IPS DF 4.7 (cell line): ENCODE data around the gene ADAM8.
"Not testable (repeated sequence)": the region's sequence is repeated elsewhere in the genome, so short reads cannot be mapped to it uniquely, and the experiment has no call there.

Source experiments
- DNase-seq: peaks from one replicate; pipeline ENCODE4 v3.0.0-alpha.2; 2013; ENCODE audit warnings: low spot score; ENCODE audit errors: extremely low read depth

The ADAM8 gene

GRCh38 chr10:133234796-133235195 is 41.9 kb downstream of the ADAM8 start:
- not testable (repeated sequence) for DNase-seq

- DNase-seq: no peak
Observed at GRCh38 chr10:133231946-133232574, 44.6 kb downstream of the ADAM8 start.

GRCh38 chr10:133231244-133231945 is 45.3 kb downstream of the ADAM8 start:
- DNase-seq: no peak

DNA sequence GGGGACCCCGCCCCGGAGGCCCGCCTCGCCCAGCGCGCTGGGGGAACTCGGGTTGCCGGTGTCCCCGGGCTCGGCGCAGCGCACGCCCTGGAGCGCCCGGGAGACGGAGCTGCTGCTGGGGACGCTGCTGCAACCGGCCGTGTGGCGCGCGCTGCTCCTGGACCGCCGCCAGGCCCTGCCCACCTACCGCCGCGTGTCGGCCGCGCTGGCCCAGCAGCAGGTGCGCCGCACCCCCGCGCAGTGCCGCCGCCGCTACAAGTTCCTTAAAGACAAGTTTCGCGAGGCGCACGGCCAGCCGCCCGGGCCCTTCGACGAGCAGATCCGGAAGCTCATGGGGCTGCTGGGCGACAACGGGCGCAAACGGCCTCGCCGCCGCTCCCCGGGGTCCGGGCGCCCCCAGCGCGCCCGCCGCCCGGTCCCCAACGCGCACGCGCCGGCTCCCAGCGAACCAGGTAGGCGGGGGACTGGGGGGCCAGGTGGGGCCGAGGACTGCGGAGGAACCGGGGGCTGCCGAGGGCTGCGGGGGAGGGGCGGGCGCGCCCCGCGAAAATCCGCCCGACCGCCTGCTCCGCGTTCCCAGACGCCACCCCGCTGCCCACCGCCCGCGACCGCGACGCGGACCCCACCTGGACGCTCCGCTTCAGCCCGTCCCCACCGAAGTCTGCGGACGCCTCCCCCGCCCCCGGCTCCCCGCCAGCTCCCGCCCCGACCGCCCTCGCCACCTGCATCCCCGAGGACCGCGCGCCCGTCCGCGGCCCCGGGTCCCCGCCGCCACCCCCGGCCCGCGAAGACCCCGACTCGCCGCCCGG is 46.1 kb downstream of the ADAM8 start:
- no peak for DNase-seq

DNA sequence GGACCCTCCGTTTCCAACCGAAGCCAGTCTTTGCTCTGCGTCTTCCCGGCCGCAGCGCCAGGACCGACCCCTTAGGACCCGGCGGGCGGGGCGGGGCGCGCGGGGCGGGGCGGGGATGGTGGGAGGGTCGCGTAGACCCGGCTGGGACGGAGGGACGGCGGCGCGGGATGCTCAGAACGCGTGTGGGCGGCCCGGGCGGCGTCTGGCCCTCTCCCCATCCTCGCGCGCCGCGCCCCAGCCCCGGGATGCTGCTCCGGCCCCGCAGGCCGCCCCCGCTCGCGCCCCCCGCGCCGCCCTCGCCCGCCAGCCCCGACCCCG is 46.7 kb downstream of the ADAM8 start, which contains the start of gene UTF1:
UTF1 (plus strand) TSS at position 174 of the 318 bp plus-strand sequence; CDS start at position 246, 72 bp downstream.
- DNase-seq: no peak

- no peak for DNase-seq
Observed at GRCh38 chr10:133229265-133230043, 47.2 kb downstream of the ADAM8 start.

- DNase-seq: no peak
Observed at GRCh38 chr10:133227256-133227655, 49.4 kb downstream of the ADAM8 start.

DNA sequence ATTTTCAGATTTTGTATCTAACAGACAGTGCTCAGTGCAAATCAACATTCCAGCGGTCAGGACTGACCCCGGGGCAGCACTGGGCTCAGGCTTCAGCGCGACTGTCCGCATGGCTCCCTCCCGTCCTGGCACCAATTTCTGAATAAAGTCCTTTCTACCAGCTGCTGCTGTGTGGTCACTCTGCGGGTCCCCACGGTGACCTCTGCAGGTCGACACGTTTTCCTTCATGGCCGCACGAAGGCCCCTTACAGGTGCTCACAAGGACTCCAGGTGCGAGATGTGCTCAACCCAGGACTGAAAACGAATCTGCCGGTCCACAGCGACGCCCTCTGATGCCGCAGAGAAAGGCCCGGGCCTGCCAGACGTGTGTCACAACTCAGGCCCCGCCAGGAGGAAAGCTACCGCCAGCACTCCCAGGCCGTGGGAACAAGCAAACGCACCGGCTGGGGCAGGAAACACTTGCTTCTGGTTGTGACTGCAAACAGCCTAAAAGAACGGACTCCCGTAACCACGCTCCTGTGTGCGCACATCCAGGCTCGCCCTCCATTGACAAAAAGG is 50.3 kb downstream of the ADAM8 start:
- DNase-seq: no peak

GRCh38 chr10:133225707-133226191 is 50.9 kb downstream of the ADAM8 start:
- no peak for DNase-seq

DNA sequence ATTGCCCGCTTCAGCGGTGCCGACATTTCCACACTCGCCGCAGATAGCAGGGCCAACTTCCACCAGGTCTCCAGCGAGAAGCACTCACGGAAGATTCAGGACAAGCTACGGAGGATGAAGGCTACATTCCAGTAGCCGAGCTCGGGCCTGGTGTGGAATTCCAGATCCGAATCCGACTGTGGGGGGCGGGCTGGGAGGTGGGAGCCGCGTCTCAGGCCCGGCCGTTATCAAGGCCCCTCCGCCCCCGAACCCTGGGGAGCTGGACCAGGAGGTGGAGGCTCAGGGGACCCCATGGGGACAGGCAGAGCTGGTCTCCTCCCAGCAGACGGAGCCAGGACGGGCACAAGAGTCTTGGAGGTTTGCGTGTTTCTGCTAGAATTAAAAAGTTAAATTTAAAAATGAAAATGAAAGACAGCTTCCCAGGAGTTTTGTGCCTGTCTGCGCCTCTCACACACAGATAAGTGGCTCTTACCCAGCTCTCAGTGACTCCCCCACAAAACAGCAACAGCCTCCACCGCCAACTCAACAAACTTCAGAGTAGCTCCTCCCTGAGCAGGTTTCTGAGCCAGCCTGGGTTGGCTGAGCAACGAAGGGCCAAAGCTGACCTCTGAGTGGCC is 51.8 kb downstream of the ADAM8 start:
- no peak for DNase-seq

- DNase-seq: no peak
Observed at GRCh38 chr10:133224076-133224475, 52.6 kb downstream of the ADAM8 start.

DNA sequence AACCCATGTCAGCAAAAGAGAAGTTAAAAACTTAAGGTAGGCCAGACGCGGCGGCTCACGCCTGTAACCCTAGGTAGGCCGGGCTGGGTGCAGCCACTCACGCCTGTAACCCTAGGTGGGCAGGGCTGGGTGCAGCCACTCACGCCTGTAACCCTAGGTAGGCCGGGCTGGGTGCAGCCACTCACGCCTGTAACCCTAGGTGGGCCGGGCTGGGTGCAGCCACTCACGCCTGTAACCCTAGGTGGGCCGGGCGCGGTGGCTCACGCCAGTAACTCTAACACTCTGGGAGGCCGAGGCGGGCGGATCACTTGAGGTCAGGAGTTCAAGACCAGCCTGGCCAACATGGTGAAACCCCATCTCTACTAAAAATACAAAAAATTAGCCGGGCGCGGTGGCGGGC is 54.9 kb downstream of the ADAM8 start:
- DNase-seq: not testable (repeated sequence)

- no peak for DNase-seq
Observed at GRCh38 chr10:133221331-133221730, 55.3 kb downstream of the ADAM8 start.

- DNase-seq: no peak
Observed at GRCh38 chr10:133219782-133220181, 56.9 kb downstream of the ADAM8 start.

DNA sequence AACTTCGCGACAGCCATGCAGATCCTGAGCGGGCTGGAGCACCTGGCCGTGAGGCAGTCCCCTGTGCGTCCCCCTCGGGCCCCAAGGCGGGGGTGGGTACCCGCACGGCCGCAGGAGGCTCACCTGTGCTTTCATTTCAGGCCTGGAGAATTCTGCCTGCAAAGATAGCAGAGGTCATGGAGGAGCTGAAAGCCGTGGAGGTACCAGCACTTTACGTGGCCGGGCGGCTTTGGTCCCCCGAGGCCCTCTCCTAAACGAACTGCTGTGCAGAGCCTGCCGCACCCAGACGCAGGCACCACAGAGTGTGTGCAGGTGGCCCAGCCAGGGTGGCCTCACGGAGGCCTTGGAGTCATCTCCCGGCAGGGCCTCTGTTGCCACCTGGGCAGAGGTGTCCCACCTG is 57.8 kb downstream of the ADAM8 start:
- DNase-seq: no peak

DNA sequence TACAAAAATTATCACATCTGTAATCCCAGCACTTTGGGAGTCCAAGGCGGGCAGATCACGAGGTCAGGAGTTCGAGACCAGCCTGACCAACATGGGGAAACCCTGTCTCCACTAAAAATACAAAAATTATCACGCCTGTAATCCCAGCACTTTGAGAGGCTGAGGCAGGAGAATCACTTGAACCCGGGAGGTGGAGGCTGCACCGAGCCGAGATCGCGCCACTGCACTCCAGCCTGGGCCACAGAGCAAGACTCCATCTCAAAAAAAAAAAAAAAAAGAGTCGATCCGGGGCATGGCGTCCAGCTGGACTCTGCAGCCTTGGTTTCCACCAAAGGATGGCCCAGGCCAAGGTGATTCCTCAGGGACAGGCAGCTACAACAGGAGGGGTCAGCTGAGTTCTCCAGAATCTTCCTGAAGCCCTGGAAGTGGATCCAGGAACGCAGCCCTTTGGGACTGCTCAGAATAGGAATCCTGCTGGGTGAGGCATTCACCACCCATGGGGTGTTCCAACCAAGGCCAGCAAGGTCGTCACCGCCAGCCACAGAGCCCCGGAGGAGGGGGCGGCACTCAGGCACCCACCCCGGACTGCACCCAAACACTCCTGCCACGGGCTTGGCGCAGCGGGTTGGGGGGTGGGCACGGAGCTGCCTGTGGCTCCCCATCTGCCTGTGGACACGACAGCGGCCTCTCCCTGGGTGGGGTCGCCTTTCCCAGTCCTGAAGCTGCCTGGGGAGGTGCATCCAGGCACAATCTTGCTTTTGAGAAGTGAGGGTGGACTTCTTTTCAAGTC is 58.7 kb downstream of the ADAM8 start:
- DNase-seq: no peak

- no peak for DNase-seq
Observed at GRCh38 chr10:133216776-133217175, 59.9 kb downstream of the ADAM8 start.

DNA sequence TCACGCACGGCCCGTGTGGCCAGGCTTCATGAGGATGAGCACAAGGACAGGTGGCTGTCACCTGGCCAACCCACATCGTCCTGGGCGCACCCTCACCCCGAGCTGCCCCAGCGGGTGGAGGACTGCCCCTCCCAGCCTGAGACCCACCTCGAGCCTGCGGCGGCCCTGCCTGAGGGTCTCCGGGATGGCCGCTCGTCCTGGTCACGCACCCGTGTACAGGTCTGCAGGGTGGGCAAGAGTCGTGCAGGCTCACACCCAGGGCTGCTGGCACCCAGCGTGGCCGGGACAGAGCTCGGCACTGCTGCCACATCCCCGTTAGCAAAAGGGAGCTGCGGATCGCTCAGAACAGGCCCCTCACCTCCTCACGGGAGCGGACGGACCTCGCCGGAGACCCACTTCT is 61.1 kb downstream of the ADAM8 start:
- no peak for DNase-seq

DNA sequence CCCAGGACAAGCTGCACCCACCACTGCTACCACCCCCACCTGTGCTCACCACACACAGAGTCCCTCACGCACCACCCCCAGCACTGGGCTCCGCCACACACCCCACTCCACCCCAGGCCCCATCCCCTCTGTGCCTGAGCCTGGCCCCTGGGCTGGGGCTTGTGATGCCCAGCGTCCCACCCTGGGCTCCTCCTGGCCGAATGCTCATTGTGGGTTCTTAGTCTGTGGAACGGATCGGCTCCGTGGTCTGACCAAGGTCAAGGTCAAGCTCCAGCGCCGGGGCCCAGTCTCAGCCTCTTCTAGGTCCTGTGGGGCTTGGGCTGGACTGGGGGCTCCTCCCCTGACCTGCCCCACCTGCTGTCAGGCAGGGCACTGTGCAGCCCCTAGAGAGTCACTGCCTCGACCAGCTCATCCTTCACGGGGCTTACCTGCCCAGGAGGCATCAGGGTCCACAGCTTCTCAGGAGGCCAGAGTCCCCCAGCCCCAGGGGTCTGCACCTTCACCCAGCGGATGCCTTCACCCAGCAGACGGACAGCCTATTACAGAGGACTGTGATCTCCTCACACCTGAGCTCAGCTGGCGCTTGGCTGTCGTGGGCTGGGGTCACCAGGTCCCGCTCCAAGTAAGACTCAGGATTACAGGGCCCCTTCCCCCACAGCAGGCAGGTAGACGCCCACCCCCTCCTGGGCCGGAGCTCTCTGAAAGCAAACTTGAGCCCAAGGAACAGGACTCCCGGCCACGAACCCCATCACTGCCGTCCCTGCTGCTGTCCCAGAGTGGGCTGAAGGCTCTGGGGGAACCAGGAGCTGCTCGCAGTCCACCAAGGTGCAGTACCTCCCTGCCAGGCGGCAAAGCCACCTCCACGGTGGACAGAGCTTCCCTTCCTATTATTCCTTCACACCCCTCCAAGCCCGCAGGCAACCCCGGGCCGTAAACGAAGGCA is 61.9 kb downstream of the ADAM8 start:
- DNase-seq: no peak
